Neural cell (in vitro differentiated cells): ENCODE data around the gene NR1H3.

ENCODE experiments used
- CTCF ChIP-seq: fragments of 450-650 bp; IDR thresholded peaks from 2 replicates; pipeline ENCODE4 v1.5.1; 2014; ENCODE audit warnings: antibody characterized with exemption, mild to moderate bottlenecking, moderate library complexity; ENCODE audit not compliant: poor library complexity, severe bottlenecking
- MXI1 ChIP-seq: fragments of 450-650 bp; conservative IDR thresholded peaks from 2 replicates; pipeline ENCODE4 v1.6.1; 2014; ENCODE audit warnings: antibody characterized with exemption, mild to moderate bottlenecking; ENCODE audit not compliant: poor library complexity, severe bottlenecking
- POLR2AphosphoS5 ChIP-seq: IDR thresholded peaks from 2 replicates; pipeline ENCODE4 v1.6.1; 2012
- SMC3 ChIP-seq: fragments of 450-650 bp; conservative IDR thresholded peaks from 2 replicates; pipeline ENCODE4 v1.6.1; 2014; ENCODE audit warnings: antibody characterized with exemption, mild to moderate bottlenecking, moderate library complexity; ENCODE audit not compliant: poor library complexity

GRCh38 chr11:47299078-47299477 lies 41.3 kb downstream of the NR1H3 start:
- no peak for TF ChIP-seq POLR2AphosphoS5
- no peak for TF ChIP-seq MXI1
- TF ChIP-seq CTCF = no peak
- TF ChIP-seq SMC3 = no peak
